K562 (cell line): ENCODE results near the gene POU2AF1. TPM values are rescaled to one million over a fixed set of nuclear protein-coding genes. Genes with fewer than 3 reads are reported as not detected.
A peak's percentile ranks its signal among the peaks of the same experiment; 100 is the strongest.

Experiments used
- ATAC-seq: fragments of 200-7000 bp; cut with Tn5 transposase; 3 replicates; pipeline ENCODE4 v1.9.1; 2020; ENCODE audit warnings: moderate library complexity
- BruUV-seq: library from RNA; stranded (reverse); fragments of 400-500 nt; replicated peaks from 2 replicates; lab custom pipeline; 2021; lab: Mats Ljungman, UMichigan
- CTCF ChIA-PET: fragments of 300-600 bp; formaldehyde crosslinking; extraction: SDS; loops from one replicate; lab custom pipeline; 2021; ENCODE audit warnings: low intra/inter-chr PET ratio; lab: Yijun Ruan, JAX
- POLR2A ChIA-PET: fragments of 300-600, 350-650 bp; sonication (Branson Sonifier 250); formaldehyde crosslinking; extraction: SDS; loops from one replicate; lab custom pipeline; 2021; ENCODE audit warnings: antibody characterized with exemption, inconsistent platforms; lab: Yijun Ruan, JAX
- DNase-seq, 4 experiments: peaks; one replicate each; pipeline versions ENCODE4 v3.0.0 to v3.0.0-alpha.2; 2011 to 2018; ENCODE audit warnings: low spot score in 3 of 4, mixed read lengths in 3 of 4; ENCODE audit errors: extremely low read depth in 1 of 4
- FAIRE-seq: peaks from 2 replicates; lab custom pipeline; 2011; peaks lifted over from hg19 to GRCh38; lab: Jason Lieb, UNC
- H2AFZ ChIP-seq: 2 replicates; pipeline ENCODE4 v1.6.0; 2011; ENCODE audit warnings: low read depth, low read length, control low read depth, inconsistent platforms
- H3K27ac ChIP-seq: fragments of 200-600 bp; 3 replicates; pipeline ENCODE4 v1.8.0; 2011; ENCODE audit warnings: low read depth, mild to moderate bottlenecking, control low read depth, inconsistent platforms, low read length, moderate library complexity, mixed read lengths; ENCODE audit errors: extremely low read depth
- H3K27me3 ChIP-seq, 2 experiments: fragments of 300-600 bp in 1 of 2; 2 replicates in 1 of 2; 3 replicates in 1 of 2; pipeline versions ENCODE4 v1.6.0 to v1.8.0; 2011; ENCODE audit warnings: inconsistent platforms in 2 of 2, low read length in 2 of 2, mild to moderate bottlenecking in 1 of 2, mixed read lengths in 1 of 2, moderate library complexity in 1 of 2; ENCODE audit not compliant: control insufficient read depth in 2 of 2, insufficient read depth in 2 of 2
- H3K36me3 ChIP-seq: fragments of 300-600 bp; 3 replicates; pipeline ENCODE4 v1.8.0; 2011; ENCODE audit warnings: mild to moderate bottlenecking, low read length, inconsistent platforms; ENCODE audit not compliant: control insufficient read depth, insufficient read depth
- H3K4me1 ChIP-seq, 2 experiments: fragments of 200-600 bp in 1 of 2; replicated peaks in 1 of 2; 2 replicates in 1 of 2; 3 replicates in 1 of 2; pipeline versions ENCODE4 v1.5.1 to v1.8.0; 2011; ENCODE audit warnings: inconsistent platforms in 2 of 2, low read length in 2 of 2, mild to moderate bottlenecking in 1 of 2, mixed read lengths in 1 of 2, moderate library complexity in 1 of 2; ENCODE audit not compliant: control insufficient read depth in 2 of 2, insufficient read depth in 2 of 2
- H3K4me2 ChIP-seq: 2 replicates; pipeline ENCODE4 v1.6.1; 2011; ENCODE audit warnings: low read length, control low read depth, inconsistent platforms, mixed read lengths; ENCODE audit not compliant: insufficient read depth
- H3K4me3 ChIP-seq: fragments of 200-600 bp; sonication (generic), shearing (Covaris generic); 2 replicates; pipeline ENCODE4 v1.5.1; 2016; ENCODE audit warnings: control low read depth, inconsistent platforms
- H3K79me2 ChIP-seq: fragments of 200-600 bp; 3 replicates; pipeline ENCODE4 v1.8.0; 2011; ENCODE audit warnings: low read length, inconsistent platforms; ENCODE audit not compliant: control insufficient read depth, insufficient read depth
- H3K9ac ChIP-seq, 2 experiments: 2 replicates each; pipeline versions ENCODE4 v1.6.0 to v1.6.1; 2011; ENCODE audit warnings: low read depth in 2 of 2, low read length in 2 of 2, control low read depth in 1 of 2, inconsistent platforms in 1 of 2, mild to moderate bottlenecking in 1 of 2, mixed read lengths in 1 of 2; ENCODE audit not compliant: insufficient read depth in 1 of 2
- H3K9me1 ChIP-seq: one replicate; pipeline ENCODE4 v1.6.0; 2011; ENCODE audit warnings: inconsistent platforms, mild to moderate bottlenecking, low read length, moderate library complexity; ENCODE audit not compliant: control insufficient read depth, insufficient read depth
- H3K9me3 ChIP-seq: replicated peaks from 2 replicates; pipeline ENCODE4 v1.5.1; 2011; ENCODE audit warnings: low read depth, low read length, inconsistent platforms; ENCODE audit not compliant: control insufficient read depth, insufficient read depth
- H4K20me1 ChIP-seq: replicated peaks from 2 replicates; pipeline ENCODE4 v1.6.1; 2011; ENCODE audit warnings: low read length, inconsistent platforms, mixed read lengths; ENCODE audit not compliant: control insufficient read depth, insufficient read depth
- C11orf30 ChIP-seq: fragments of 450-650 bp; IDR thresholded peaks from 2 replicates; pipeline ENCODE4 v1.6.1; 2016; ENCODE audit warnings: low read depth, mild to moderate bottlenecking
- GTF2F1 ChIP-seq: IDR thresholded peaks from 2 replicates; pipeline ENCODE4 v1.6.1; 2011; ENCODE audit warnings: low read depth, low read length, improper control_type of control experiment
- MAFF ChIP-seq: IDR thresholded peaks from 2 replicates; pipeline ENCODE4 v1.6.1; 2012; ENCODE audit warnings: low read length, improper control_type of control experiment
- MEIS2 ChIP-seq: fragments of 450-650 bp; IDR thresholded peaks from 2 replicates; pipeline ENCODE4 v1.6.1; 2014; ENCODE audit warnings: mild to moderate bottlenecking; ENCODE audit not compliant: partially characterized antibody
- NONO ChIP-seq, 2 experiments: fragments of 200-400 bp in 1 of 2; fragments of 450-650 bp in 1 of 2; formaldehyde crosslinking in 1 of 2; IDR thresholded peaks; 2 replicates each; pipeline ENCODE4 v1.6.1; 2017; ENCODE audit warnings: low read depth in 2 of 2, mild to moderate bottlenecking in 2 of 2, moderate library complexity in 2 of 2, low read length in 1 of 2
- ZNF140 ChIP-seq: fragments of 250-450 bp; sonication (Bioruptor Pico); IDR thresholded peaks from 2 replicates; pipeline ENCODE4 v1.8.0; 2021; ENCODE audit warnings: moderate library complexity, mild to moderate bottlenecking, inconsistent platforms
- ZNF316 ChIP-seq: fragments of 450-650 bp; IDR thresholded peaks from 2 replicates; pipeline ENCODE4 v1.6.1; 2016
- WGBS: fragments of 100-300 bp; shearing (Covaris generic); methylation state at CpG from one replicate; pipeline ENCODE4 v1.1.6; 2016; ENCODE audit warnings: low coverage, mixed read lengths; ENCODE audit not compliant: insufficient coverage; ENCODE audit errors: missing lambda C conversion rate; 5-methylcytosine and 5-hydroxymethylcytosine counted together
- in situ Hi-C: fragments of 300-500 bp; cut with MboI; formaldehyde crosslinking; loops from 4 replicates; pipeline ENCODE4 v1.15.0; 2018; ENCODE audit warnings: inconsistent platforms, mixed read lengths
- intact Hi-C: fragments of 100-400 bp; cut with micrococcal nuclease; formaldehyde crosslinking; loops from 2 replicates; pipeline ENCODE4 v1.14.2; 2022
- polyA plus RNA-seq, 8 experiments: library from polyadenylated mRNA; depleted of rRNA in 4 of 8; stranded (reverse) in 5 of 8; unstranded in 3 of 8; fragments of >200 nt; fragmentation: Nextera tagmentation in 2 of 8; fragmentation: Illumina TruSeq in 1 of 8; extraction: Ambion mirVana in 2 of 8; extraction: Trizol in 1 of 8; gene quantifications; 2 replicates each; pipeline versions ENCODE4 v1.2.1 to v1.2.3, GENCODE V29; 2011 to 2014; ENCODE audit warnings: inconsistent platforms in 1 of 8, missing spikeins in 1 of 8
- total RNA-seq, 7 experiments: library from RNA; depleted of rRNA in 6 of 7; stranded (reverse); fragments of >200 nt in 6 of 7; fragmentation: Illumina TruSeq in 2 of 7; extraction: Trizol in 2 of 7; gene quantifications; 2 replicates each; pipeline versions ENCODE4 v1.2.1 to v1.2.3, GENCODE V29; 2011 to 2021; ENCODE audit warnings: low replicate concordance in 1 of 7

Gene POU2AF1
- total and polyA plus RNA-seq, 9 of the 15 experiments (the other 6 are each of a cell fraction or from before 2014, with no cell fraction given): 0.09 TPM; not detected in 8

DNA sequence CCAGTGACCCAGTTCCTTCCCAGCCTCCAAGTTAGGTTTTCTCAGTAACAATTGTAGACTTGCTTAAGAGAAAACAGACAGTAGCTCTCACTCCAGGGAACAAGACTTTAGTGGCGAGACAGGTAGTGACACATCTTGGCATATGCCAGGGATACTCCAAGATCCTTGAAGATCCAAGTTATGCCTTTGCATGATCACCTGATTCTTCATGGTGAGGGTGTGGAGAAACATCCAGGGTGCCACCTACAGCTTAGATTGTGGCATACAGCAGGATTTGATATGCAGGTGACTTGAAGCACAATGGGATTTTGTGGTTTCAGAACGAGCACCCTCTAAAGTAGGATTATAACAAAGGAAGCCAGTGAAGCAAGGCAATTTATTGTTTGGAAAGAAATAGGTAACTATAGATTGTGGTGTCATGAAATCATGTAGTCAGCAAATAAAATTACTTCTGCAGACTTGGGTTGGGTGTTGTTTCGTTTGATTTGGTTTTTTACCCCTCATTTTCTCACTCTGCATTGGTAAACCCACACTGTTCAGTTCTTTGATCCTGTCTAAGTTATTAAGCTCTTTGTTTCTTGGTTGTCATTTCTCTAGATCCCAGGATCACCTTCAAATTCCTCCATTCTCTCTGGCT lies 71.5 kb downstream of the POU2AF1 start:
- Histone ChIP-seq H3K27ac (no peak overlapping the region), H3K4me2 (no peak overlapping the region), H3K36me3 (no peaks in the 10 kb centered on the region), H3K9me3 (no peaks in the 10 kb centered on the region), H2AFZ (no peak overlapping the region), H3K4me3 (no peak overlapping the region), H3K9me1 (no peaks in the 10 kb centered on the region), H4K20me1 (no peaks in the 10 kb centered on the region), H3K79me2 (no peaks in the 10 kb centered on the region), H3K9ac (no peak overlapping the region), H3K27me3 (peaks cover 0 to 8% of the 10 kb centered on the region in 2 experiments; a peak in 2 of 5 replicates), H3K4me1 (no peaks in the 10 kb centered on the region)
- FAIRE-seq (no peak), DNase-seq (no peak), ATAC-seq (no peak)
- ChIA-PET POLR2A (no interaction called here), CTCF (no interaction called here)
- TF ChIP-seq ZNF316 (peak; percentile 52; the same call in 1 of the 2 replicates), C11orf30 (peak; percentile 30; the same call in 1 of the 2 replicates), NONO (IDR thresholded peaks at IDR 0.05; ENCODE audit: low read depth in 2 of 2, low read length in 1 of 2) (no peak), MEIS2 (no peak), MAFF (peak; percentile 24; the same call in 1 of the 2 replicates), ZNF140 (CRISPR knock-in tag) (no peak), GTF2F1 (no peak)
- intact Hi-C loops (no loop called here), in situ Hi-C loops (no loop called here)
- 2% methylated on average over 3 of the region's 3 CpGs for WGBS
- BruUV-seq: no TSS peak
